Measurements from ENCODE around the gene ETNK2. TPM values are rescaled to one million over a fixed set of nuclear protein-coding genes. Genes with fewer than 3 reads are reported as not detected.

Gene ETNK2
- total and polyA plus RNA-seq, 2 of the 13 experiments (the other 11 are each of a cell fraction or from before 2014, with no cell fraction given): 15.5 to 42.8 TPM

DNA sequence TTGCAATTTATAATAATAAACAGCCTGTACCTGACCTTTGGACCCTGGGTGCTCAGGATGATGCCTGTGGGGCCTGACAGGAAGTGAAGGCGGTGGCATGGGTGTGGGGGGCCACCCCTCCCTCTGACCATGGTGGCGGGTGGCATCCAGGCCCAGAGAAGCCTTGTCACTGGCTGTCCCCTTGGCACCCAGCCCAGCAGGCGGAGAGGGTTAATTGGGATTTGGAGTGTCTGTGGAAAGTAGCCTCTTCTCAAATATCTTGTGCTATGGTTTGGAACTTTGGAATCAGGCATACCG, 58.5 kb downstream of the ETNK2 start:
- Histone ChIP-seq H3K4me2 (ENCODE audit: low read depth, low read length) (peak overlapping the region; percentile 81), H3K9ac (ENCODE audit: insufficient read depth, low read depth, low read length) (peak overlapping the region; percentile 64), H2AFZ (ENCODE audit: low read length) (no peak overlapping the region), H3K27me3 (ENCODE audit: control insufficient read depth in 1 of 2, insufficient read depth in 2 of 2, low read length in 2 of 2) (no peaks in the 10 kb centered on the region), H3K4me3 (replicated peaks in 1 of 3; ENCODE audit: insufficient read depth in 1 of 3, low read depth in 2 of 3, low read length in 3 of 3) (peak overlapping the region in 2 of 3 experiments; percentile 20 to 51; a peak in 1 of 6 replicates), H3K9me3 (ENCODE audit: low read length) (no peaks in the 10 kb centered on the region), H3K27ac (ENCODE audit: extremely low read length, insufficient read depth, low read length) (peak overlapping the region; percentile 70), H4K20me1 (ENCODE audit: insufficient read depth, low read length) (0 out of 2 replicates have a peak, but pooled peaks cover 2% of the 10 kb centered on the region), H3K79me2 (ENCODE audit: insufficient read depth, low read length) (peaks cover 82% of the 10 kb centered on the region), H3K36me3 (replicated peaks in 1 of 2; ENCODE audit: control insufficient read depth in 1 of 2, insufficient read depth in 2 of 2, low read length in 2 of 2) (no peaks in the 10 kb centered on the region; a peak in 1 of 5 replicates), H3K4me1 (ENCODE audit: insufficient read depth, low read length) (peaks cover 74% of the 10 kb centered on the region)
- no peak for FAIRE-seq
- in situ Hi-C loops (cut with HindIII; ENCODE audit: extremely low pct_ligation_motif_present, low pct_unique_long_range_greater_than_20kb) (no loop called here), intact Hi-C loops (cut with micrococcal nuclease; ENCODE audit: unreplicated experiment) (loop anchor here (1.0 to 2.0 kb wide), 2 partner anchors 9 to 19 kb away; no protein-coding TSS in a partner anchor)
- DNase-seq (ENCODE audit: low spot score): peak; percentile 77
- no TSS peak for BruUV-seq (replicated peaks)
- WGBS (ENCODE audit: low lambda C conversion rate): 39% methylated on average over 3 of the region's 4 CpGs
- ATAC-seq: peak; percentile 75
- ChIA-PET CTCF (ENCODE audit: low intra/inter-chr PET ratio, low total read pairs) (no interaction called here), POLR2A (interaction anchor here (0.6 to 2.6 kb wide), 7 partner anchors 9 to 233 kb away, joined by 3 to 20 read pairs (median 10); partner anchors contain the start of gene SOX13)
- TF ChIP-seq ZNF546 (CRISPR knock-in tag; conservative IDR thresholded peaks at IDR 0.05): no peak
- TF ChIP-seq ZNF749 (CRISPR knock-in tag; IDR thresholded peaks at IDR 0.05; ENCODE audit: borderline replicate concordance): no peak
- no peak for TF ChIP-seq ZBTB42 (CRISPR knock-in tag; IDR thresholded peaks at IDR 0.05)
- no peak for TF ChIP-seq ZNF34 (CRISPR knock-in tag; IDR thresholded peaks at IDR 0.05; ENCODE audit: borderline replicate concordance)
- TF ChIP-seq ARID2 (CRISPR knock-in tag; IDR thresholded peaks at IDR 0.05; ENCODE audit: borderline replicate concordance): no peak
- TF ChIP-seq ZKSCAN5 (CRISPR knock-in tag; IDR thresholded peaks at IDR 0.05): no peak
- TF ChIP-seq SP140L (CRISPR knock-in tag; IDR thresholded peaks at IDR 0.05; ENCODE audit: borderline replicate concordance): no peak
- TF ChIP-seq ZKSCAN8 (CRISPR knock-in tag; IDR thresholded peaks at IDR 0.05; ENCODE audit: borderline replicate concordance): no peak; the same call in 1 of the 2 replicates
- TF ChIP-seq KMT2A (CRISPR knock-in tag; IDR thresholded peaks at IDR 0.05): no peak; the same call in 1 of the 2 replicates
- TF ChIP-seq SIN3A (IDR thresholded peaks at IDR 0.05; ENCODE audit: borderline replicate concordance, low read depth, low read length): no peak
- no peak for TF ChIP-seq GTF3A (CRISPR knock-in tag; conservative IDR thresholded peaks at IDR 0.05)
- TF ChIP-seq ZIK1 (CRISPR knock-in tag; IDR thresholded peaks at IDR 0.05; ENCODE audit: borderline replicate concordance, low read depth): no peak
- no peak for TF ChIP-seq SOX13 (IDR thresholded peaks at IDR 0.05)
- peak in 1 of 2 experiments; percentile 66; a peak in 2 of 4 replicates for TF ChIP-seq SOX13 (CRISPR knock-in tag; conservative IDR thresholded peaks at IDR 0.05 in 1 of 2, IDR thresholded peaks at IDR 0.05 in 1 of 2)
- TF ChIP-seq NCOA2 (CRISPR knock-in tag; IDR thresholded peaks at IDR 0.05): peak; percentile 63
- no peak for TF ChIP-seq PCBP2 (optimal IDR thresholded peaks at IDR 0.05; ENCODE audit: low read depth, low read length, poor library complexity, severe bottlenecking)
- TF ChIP-seq, protein P1, sequence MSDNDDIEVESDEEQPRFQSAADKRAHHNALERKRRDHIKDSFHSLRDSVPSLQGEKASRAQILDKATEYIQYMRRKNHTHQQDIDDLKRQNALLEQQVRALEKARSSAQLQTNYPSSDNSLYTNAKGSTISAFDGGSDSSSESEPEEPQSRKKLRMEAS (IDR thresholded peaks at IDR 0.05): 0 out of 2 replicates have a peak, but pooled peaks have one; percentile 28
- no peak for TF ChIP-seq CCAR2 (optimal IDR thresholded peaks at IDR 0.05; ENCODE audit: low read depth, low read length)
- no peak for TF ChIP-seq SP4 (CRISPR knock-in tag; IDR thresholded peaks at IDR 0.05)
- TF ChIP-seq JDP2 (CRISPR knock-in tag; IDR thresholded peaks at IDR 0.05; ENCODE audit: borderline replicate concordance): no peak
- TF ChIP-seq ZNF331 (CRISPR knock-in tag; IDR thresholded peaks at IDR 0.05): 0 out of 2 replicates have a peak, but pooled peaks have one; percentile 28
- no peak for TF ChIP-seq ZNF460 (CRISPR knock-in tag; IDR thresholded peaks at IDR 0.05; ENCODE audit: borderline replicate concordance)
- TF ChIP-seq SOX5 (CRISPR knock-in tag; IDR thresholded peaks at IDR 0.05; ENCODE audit: borderline replicate concordance): peak; percentile 48; the same call in 1 of the 2 replicates
- TF ChIP-seq NRL (CRISPR knock-in tag; IDR thresholded peaks at IDR 0.05; ENCODE audit: borderline replicate concordance): no peak
- TF ChIP-seq GATAD2A (CRISPR knock-in tag; IDR thresholded peaks at IDR 0.05): peak; percentile 89
- TF ChIP-seq, protein P2, sequence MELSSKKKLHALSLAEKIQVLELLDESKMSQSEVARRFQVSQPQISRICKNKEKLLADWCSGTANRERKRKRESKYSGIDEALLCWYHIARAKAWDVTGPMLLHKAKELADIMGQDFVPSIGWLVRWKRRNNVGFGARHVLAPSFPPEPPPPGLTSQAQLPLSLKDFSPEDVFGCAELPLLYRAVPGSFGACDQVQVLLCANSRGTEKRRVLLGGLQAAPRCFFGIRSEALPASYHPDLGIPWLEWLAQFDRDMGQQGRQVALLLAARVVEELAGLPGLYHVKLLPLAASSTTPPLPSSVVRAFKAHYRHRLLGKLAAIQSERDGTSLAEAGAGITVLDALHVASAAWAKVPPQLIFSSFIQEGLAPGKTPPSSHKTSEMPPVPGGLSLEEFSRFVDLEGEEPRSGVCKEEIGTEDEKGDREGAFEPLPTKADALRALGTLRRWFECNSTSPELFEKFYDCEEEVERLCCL (CRISPR knock-in tag; IDR thresholded peaks at IDR 0.05; ENCODE audit: borderline replicate concordance): no peak
- TF ChIP-seq DMAP1 (CRISPR knock-in tag; IDR thresholded peaks at IDR 0.05): no peak
- TF ChIP-seq NR1H2 (CRISPR knock-in tag; IDR thresholded peaks at IDR 0.05; ENCODE audit: borderline replicate concordance, low read depth): no peak
